ENCODE measurements around the gene TNS2.
A peak's percentile ranks its signal among the peaks of the same experiment; 100 is the strongest.
"Not testable (repeated sequence)": the region's sequence is repeated elsewhere in the genome, so short reads cannot be mapped to it uniquely, and the experiment has no call there.

The TNS2 gene, protein sequence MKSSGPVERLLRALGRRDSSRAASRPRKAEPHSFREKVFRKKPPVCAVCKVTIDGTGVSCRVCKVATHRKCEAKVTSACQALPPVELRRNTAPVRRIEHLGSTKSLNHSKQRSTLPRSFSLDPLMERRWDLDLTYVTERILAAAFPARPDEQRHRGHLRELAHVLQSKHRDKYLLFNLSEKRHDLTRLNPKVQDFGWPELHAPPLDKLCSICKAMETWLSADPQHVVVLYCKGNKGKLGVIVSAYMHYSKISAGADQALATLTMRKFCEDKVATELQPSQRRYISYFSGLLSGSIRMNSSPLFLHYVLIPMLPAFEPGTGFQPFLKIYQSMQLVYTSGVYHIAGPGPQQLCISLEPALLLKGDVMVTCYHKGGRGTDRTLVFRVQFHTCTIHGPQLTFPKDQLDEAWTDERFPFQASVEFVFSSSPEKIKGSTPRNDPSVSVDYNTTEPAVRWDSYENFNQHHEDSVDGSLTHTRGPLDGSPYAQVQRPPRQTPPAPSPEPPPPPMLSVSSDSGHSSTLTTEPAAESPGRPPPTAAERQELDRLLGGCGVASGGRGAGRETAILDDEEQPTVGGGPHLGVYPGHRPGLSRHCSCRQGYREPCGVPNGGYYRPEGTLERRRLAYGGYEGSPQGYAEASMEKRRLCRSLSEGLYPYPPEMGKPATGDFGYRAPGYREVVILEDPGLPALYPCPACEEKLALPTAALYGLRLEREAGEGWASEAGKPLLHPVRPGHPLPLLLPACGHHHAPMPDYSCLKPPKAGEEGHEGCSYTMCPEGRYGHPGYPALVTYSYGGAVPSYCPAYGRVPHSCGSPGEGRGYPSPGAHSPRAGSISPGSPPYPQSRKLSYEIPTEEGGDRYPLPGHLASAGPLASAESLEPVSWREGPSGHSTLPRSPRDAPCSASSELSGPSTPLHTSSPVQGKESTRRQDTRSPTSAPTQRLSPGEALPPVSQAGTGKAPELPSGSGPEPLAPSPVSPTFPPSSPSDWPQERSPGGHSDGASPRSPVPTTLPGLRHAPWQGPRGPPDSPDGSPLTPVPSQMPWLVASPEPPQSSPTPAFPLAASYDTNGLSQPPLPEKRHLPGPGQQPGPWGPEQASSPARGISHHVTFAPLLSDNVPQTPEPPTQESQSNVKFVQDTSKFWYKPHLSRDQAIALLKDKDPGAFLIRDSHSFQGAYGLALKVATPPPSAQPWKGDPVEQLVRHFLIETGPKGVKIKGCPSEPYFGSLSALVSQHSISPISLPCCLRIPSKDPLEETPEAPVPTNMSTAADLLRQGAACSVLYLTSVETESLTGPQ (N-terminal part only)

DNA sequence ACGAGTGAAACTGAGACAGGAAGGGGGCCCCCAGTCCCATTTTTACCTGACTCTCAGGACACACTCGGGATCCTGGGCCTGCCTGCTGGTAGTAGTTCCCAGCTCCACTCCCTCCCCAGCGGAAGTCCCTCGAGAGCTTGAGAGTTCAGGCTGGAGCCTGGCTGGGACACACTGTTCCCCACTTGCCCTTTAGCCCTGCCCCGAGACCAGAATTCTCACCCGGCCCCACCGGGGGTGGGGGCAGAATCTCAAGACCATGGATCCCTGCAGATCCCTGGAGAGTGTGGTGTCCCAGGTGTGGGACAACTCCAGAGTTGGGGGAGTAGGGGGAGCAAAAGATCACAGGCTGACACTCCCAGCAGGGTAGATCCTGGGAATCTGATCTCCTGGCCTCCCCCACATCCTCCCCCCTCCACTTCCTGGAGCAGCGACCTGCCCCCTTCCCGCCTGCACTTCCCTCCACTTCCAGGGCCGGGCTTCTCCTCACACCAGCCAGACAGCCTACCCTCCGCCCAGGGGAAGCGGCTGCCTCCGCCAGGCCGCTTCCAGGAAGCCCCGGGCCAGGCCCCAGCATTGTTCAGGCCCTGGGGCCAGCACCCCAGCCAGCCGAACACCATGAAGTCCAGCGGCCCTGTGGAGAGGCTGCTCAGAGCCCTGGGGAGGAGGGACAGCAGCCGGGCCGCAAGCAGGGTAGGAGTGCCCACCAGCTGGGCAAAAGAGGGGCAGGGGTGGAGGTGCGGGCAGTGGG is at the start of gene TNS2:
Gene TNS2, plus strand, starts transcription at position 495 of the 748 bp plus-strand sequence. Its CDS starts 121 bp downstream, at position 616.
- DNase-seq (ENCODE audit: low read depth in 2 of 2): no peak

DNA sequence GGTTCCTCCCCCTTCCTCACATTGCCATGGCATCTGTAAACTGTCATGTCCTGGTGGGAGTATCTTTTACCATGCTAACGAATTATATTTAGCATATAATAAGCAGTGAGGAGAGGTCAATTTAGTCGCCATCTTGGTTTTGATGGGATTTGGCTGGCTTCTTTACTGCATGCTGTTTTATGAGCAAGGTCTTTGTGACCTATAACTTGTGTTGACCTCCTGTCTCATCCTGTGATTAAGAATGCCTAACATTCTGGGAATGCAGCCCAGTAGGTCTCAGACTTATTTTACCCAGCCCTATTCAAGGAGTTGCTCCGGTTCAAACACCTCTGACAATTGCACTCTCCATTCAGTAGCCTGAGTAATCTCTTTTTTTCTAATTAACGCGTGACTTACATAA is 45.7 kb upstream of the TNS2 start:
- no peak for DNase-seq (ENCODE audit: low read depth in 2 of 2)

DNA sequence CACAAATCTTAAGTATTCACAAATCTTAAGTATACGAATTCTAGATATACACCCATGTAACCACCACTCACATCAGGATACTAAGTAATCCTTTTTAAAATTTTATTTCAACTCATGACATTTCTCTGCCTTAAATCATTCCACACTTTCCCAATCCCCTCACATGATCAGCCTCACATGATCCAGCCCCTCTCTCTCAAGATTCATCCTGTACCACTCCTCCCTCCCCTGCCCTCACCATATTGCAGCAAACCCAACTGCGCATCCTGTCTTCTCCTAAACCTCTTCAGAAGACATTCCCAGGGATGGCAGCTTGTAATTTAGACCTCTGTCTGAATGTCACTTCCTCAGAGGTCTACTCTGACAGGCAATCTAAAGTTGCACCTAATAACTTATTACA is 45.3 kb upstream of the TNS2 start:
- no peak for DNase-seq (ENCODE audit: low read depth in 2 of 2)

DNA sequence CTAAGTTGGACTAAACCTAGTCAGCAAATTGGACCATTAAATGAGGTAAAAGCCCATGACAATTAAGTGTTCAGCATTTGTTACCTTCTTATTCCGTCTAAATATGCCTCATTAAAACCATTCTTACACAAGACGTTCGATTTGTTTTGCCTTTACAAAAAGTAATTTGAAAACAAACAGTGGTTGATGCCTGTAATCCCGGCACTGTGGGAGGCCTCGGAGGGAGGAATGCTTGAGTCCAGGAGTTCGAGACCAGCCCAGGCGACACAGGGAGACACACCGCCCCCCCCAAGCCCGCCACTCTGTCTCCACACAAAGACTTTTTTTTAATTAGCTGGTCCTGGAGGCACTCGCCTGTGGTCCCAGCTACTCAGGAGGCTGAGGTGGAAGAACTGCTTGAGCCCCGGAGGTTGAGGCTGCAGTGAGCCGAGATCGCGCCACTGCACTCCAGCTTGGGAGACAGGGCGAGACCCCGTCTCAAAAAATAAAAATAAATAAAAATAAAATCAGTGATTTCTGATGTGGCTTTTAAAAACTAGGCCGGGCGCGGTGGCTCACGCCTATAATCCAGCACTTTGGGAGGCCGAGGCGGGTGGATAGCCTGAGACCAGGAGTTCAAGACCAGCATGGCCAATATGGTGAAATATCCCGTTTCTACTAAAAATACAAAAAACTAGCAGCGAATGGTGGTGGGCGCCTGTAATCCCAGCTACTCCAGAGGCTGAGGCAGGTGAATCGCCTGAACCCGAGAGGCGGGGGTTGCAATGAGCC is 44.5 kb upstream of the TNS2 start:
- no peak for DNase-seq (ENCODE audit: low read depth in 2 of 2)

DNA sequence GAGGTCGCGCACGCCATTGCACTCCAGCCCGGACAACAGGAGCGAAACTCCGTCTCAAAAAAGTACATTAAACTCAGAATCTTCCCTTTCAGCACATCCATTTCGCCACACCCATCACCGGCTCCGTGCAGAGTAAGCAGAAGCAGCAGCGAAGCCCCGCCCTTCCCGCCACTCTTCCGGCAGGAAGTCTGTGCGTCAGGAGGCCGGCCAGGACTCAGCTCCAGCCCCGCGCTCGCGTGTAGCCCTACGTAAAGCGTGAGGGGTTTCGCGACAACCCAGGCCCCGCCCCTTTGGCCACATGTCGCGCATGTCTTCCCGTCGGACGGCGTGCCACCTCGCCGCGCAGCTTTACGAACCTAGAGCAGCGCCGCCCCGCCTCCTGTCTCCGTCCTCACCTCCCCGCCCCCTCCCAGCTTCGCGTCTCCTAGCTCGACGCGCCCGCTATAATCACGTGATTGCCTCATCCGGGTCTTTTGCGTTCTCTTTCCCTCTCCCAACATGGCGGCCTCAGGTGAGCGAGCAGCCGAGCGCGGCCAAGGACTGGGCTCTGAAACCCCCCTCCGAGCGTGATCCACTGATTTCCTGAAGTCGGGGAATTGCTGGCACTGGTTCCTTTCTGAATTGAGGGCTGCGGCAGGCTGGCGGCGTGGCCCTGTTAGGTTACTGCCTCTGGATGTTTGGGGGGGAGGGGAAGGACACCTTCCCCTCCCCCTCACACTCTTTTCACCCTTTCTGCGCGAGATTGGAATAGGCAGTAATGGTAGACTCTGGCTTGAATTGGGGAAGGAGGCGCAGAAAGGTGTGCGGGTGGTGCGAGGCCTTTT is 43.7 kb upstream of the TNS2 start, which contains the start of gene EIF4B:
Gene EIF4B, plus strand, starts transcription at position 471 of the 824 bp plus-strand sequence. Its CDS starts 28 bp downstream, at position 499.
- peak; percentile 98 to 99 for DNase-seq (ENCODE audit: low read depth in 2 of 2)

DNA sequence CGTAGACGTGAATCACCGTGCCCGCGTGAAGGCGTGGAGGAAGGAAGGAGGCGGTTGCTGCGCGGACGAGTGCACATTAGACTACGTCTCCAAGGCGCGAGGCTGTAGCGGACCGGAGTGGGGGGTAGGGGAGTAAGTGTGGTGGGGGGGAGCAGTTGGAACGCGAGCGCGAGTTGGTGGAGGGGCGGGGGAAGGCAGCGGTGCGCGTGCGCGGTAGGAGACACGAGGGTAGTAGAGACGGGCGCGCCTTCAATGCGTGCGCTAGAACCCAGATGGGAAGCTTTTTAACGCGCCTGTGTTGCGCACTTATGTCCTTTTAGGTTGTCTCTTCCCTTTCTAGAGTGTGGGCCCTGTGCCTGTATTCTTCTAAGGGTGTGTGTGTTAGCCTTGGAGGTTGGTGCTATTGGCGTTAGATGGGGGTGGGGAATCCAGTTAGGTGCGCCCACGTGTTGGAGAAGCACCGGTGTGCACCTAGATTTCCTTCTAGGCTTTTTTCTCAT is 43.0 kb upstream of the TNS2 start:
- peak; percentile 33 to 39 for DNase-seq (ENCODE audit: low read depth in 2 of 2)

DNA sequence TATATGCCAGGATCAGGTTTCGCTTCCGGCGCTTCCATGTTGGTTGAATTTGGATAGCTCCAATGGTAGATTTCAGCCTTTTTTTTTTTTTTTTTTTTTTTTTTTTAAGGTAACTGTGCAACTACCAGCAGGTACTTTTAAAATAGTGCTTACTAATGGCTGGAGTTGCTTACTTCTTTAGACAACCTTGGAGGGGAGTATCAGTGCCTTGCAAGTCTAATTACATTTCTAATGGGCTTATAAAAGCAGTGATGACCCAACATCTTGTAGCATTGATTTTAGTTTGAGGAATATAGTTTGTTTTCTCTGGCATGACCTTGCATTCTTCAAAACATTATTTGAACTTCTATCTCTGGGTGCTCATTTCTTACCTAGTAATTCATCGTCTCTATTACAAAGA is 42.5 kb upstream of the TNS2 start:
- no peak for DNase-seq (ENCODE audit: low read depth in 2 of 2)

DNA sequence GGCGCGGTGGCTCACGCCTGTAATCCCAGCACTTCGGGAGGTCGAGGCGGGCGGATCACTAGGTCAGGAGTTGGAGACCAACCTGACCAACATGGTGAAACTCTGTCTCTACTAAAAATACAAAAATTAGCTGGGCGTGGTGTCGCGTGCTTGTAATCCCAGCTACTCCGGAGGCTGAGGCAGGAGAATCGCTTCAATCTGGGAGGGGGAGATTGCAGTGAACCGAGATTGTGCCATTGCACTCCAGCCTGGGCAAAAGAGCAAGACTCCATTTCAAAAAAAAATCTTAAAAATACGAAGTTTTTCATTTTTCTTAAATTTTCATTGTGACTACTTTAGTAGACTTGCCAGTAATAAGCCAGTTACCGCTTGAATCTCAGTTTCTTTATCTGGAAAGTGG is 41.1 kb upstream of the TNS2 start:
- DNase-seq (ENCODE audit: low read depth in 2 of 2): not testable (repeated sequence)

DNA sequence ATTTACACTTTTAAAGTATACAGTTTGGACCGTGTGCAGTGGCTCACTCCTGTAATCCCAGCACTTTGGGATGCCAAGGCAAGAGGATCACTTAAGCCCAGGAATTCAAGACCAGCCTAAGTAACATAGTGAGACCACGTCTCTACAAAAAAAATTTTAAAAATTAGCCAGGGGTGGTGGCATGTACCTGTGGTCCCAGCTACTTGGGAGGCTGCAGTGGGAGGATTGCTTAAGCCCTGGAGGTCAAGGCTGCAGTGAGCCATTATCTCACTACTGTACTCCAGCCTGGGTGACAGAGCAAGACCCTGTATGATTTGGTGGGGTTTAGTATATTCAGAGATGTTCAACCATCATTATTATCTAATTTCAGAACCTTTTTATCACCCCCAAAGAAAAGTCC is 38.9 kb upstream of the TNS2 start:
- no peak for DNase-seq (ENCODE audit: low read depth in 2 of 2)

DNA sequence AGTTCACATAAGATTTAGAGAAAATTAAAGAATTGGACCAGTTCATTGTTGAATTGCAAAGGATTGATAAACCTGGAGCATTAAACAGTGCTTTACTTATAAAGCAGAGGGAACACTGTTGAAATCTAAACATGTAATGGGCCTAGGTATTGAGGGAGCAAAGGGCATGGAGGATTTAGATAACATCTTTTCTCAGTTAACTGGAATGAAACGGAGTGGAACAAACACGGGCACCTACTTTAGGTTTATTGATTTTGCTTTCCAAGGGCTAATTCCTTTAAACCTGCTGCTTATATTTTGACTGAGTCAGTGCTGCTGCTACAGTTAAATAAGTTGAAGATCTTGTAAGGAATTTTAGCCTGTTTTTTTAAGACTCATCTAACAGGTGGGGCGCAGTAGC is 38.0 kb upstream of the TNS2 start:
- no peak for DNase-seq (ENCODE audit: low read depth in 2 of 2)

DNA sequence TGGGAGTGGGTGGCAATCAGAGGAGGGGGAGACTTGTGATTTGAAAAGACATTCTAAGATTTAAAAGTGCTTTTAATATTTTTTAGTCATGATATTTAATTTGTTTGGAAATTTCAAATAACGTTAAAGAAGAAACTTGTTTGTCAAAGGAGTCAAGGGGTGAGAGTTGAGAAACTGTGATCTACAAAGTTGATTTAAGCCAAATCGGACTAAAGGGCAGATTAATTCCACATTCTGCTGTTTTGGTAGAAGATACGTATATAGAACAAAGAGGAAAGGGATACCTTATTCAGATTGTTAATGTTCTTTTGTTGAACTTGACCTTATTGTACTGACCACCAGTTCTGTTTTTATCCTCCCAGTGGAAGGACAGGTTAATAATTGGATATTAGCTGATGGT is 36.9 kb upstream of the TNS2 start:
- no peak for DNase-seq (ENCODE audit: low read depth in 2 of 2)

DNA sequence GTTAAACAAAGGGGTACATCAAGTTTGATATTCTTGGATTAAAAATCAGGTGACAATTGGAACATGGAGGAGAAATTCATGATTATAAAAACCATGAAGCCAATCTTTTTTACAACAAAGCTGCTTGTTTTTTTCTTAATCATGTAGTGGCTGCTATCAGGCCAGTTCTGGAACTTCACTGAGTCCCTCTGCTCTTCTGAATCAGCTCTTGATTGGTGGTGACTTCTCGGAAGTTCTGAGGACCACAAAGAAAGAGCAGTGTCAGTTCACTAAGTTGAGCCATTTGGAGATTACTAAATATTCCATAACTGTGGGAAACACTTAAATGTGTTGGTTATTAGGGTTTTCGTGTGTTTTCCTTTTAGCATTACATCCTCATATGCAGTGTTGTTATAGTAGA is 35.2 kb upstream of the TNS2 start:
- DNase-seq (ENCODE audit: low read depth in 2 of 2): no peak

DNA sequence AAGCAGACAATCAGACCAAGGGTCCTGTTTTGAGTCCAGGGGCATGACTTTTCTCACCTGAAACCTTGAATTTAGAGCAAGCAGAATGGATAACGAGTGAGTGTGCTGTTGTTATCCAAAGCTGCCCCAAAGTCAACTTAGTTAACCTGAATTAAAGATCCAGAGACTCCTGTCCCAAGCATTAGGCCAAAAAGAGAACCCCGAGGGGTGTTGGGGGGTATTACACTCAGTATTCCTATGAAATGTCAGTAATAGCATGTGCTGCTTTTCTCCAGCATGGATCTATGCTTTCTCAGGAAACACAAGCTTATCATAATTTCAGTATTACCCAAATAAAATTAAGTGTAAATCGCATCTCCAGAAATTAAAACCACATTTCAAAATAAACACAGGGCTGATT is 24.6 kb upstream of the TNS2 start:
- no peak for DNase-seq (ENCODE audit: low read depth in 2 of 2)

DNA sequence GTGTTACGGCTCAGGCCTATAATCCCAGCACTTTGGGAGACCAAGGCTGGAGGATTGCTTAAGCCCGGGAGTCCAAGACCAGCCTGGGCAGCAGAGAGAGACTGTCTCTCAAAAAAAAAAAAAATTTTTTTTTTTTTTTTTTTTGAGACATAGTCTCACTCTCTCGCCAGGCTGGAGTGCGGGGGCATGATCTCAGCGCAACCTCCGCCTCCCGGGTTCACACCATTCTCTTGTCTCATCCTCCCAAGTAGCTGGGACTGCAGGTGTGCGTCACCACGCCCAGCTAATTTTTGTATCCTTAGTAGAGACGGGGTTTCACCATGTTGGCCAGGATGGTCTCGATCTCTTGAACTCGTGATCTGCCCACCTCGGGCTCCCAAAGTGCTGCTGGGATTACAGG is 22.9 kb upstream of the TNS2 start:
- not testable (repeated sequence) for DNase-seq (ENCODE audit: low read depth in 2 of 2)

DNA sequence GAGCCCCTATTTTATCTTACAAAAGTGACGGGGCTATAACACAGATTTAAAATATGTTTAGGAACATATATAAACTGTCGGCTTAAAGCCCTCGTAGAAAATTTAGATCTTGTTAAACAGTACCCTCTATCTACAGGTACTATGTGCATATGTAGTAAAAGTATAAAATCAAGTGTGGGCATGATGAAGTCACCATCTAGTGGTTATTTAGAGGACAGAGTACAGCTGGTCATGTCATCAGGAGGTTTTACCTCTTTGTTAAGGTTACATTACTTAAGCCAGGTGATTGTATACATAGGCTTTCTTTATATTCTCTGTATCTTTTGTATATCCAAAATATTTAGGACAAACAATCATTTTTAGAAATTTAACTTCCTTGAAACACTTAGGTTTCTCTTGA is 18.2 kb upstream of the TNS2 start:
- no peak for DNase-seq (ENCODE audit: low read depth in 2 of 2)

DNA sequence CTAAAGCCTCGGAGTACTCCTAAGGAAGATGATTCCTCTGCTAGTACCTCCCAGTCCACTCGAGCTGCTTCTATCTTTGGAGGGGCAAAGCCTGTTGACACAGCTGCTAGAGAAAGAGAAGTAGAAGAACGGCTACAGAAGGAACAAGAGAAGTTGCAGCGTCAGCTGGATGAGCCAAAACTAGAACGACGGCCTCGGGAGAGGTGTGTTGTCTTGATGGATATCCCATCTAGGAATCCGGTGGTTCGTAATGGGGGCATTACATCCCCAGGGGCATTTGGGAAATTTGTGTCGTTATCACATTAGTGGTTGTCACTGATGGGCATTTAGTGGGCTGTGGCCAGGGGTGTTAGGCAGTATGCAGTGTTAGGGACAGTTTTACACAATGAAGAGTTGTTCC is 16.0 kb upstream of the TNS2 start:
- not testable (repeated sequence) for DNase-seq (ENCODE audit: low read depth in 2 of 2)

DNA sequence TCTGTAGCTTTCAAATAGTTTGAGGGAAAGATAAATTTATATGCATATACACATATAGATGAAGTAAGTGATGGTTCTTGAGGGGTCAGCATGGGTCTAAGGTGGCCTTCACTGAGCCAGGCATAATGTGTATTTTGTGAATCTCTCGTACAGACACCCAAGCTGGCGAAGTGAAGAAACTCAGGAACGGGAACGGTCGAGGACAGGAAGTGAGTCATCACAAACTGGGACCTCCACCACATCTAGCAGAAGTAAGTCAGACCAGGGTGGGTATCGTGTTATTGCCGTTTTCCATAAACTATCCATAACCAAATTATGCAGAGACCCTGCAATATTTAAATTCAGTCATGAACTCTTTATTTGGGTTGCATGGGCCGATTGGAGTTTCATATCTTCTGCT is 15.4 kb upstream of the TNS2 start:
- DNase-seq (ENCODE audit: low read depth in 2 of 2): no peak

DNA sequence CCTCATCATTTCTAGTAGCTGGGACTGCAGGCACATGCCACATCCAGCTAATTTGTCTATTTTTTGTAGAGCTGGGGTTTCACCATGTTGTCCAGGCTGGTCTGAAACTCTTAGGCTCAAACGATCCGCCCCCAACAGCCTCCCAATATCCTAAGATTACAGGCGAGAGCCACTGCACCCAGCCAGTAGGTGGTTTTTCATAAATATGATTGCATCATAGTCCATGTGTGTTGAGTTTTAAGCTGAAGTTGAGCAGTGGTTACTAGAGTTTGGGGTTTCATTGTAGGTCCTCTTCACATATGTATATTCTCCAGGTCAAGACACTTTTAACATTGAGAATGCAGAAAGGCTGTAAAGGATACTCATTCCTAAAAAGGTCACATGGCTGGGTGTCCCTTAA is 13.1 kb upstream of the TNS2 start:
- no peak for DNase-seq (ENCODE audit: low read depth in 2 of 2)

DNA sequence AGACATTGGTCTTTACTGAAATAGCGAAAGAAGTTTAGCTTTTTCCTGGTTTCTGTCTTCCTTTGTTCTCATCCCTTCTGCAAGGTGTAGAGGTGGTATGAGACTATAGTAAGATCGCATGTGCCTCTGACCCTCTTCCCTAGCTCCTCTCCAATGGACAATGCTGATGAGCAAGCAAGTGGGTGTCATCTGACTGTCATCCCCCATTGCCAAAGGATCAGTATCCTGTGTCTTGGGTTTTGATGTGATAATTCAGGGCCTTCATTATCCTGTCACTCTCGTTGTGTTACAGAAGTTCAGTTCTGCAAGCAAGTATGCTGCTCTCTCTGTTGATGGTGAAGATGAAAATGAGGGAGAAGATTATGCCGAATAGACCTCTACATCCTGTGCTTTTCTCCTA is 10.0 kb upstream of the TNS2 start:
- DNase-seq (ENCODE audit: low read depth in 2 of 2): no peak

Data from stimulated activated CD8-positive, alpha-beta memory T cell treated with anti-CD3 and anti-CD28 coated beads, Interleukin-7, amount 100 ng/mL, for 1 hour (primary cell).